A673 (cell line): Measurements from ENCODE around the gene OAS1. TPM values are rescaled to one million over a fixed set of nuclear protein-coding genes. Genes with fewer than 3 reads are reported as not detected.
A peak's percentile ranks its signal among the peaks of the same experiment; 100 is the strongest.

Source experiments
- BruUV-seq: library from RNA; stranded (reverse); fragments of 400-500 nt; replicated peaks from 2 replicates; lab custom pipeline; 2021; lab: Mats Ljungman, UMichigan
- CTCF ChIA-PET: fragments of 300-600 bp; sonication (Branson Sonifier 250); formaldehyde crosslinking; loops from one replicate; lab custom pipeline; 2022; ENCODE audit warnings: antibody characterized with exemption; lab: Charles Lee
- POLR2A ChIA-PET: fragments of 300-600 bp; sonication (Branson Sonifier 250); formaldehyde crosslinking; loops from one replicate; lab custom pipeline; 2022; ENCODE audit warnings: antibody characterized with exemption; ENCODE audit not compliant: low non-redundant PET; lab: Charles Lee
- DNase-seq: peaks from one replicate; pipeline ENCODE4 v3.0.0-alpha.2; 2015; ENCODE audit warnings: low spot score
- H3K27ac ChIP-seq: fragments of 200-600 bp; sonication (generic); 2 replicates; pipeline ENCODE4 v1.5.1; 2016; ENCODE audit warnings: mixed run types, low read depth, mild to moderate bottlenecking, mixed read lengths, antibody characterized with exemption, low read length; ENCODE audit not compliant: poor library complexity, severe bottlenecking
- H3K27me3 ChIP-seq: fragments of 200-600 bp; sonication (generic); replicated peaks from 2 replicates; pipeline ENCODE4 v1.6.1; 2017; ENCODE audit warnings: mixed run types, low read depth, mild to moderate bottlenecking, mixed read lengths, antibody characterized with exemption, low read length; ENCODE audit not compliant: insufficient read depth, poor library complexity
- H3K36me3 ChIP-seq: fragments of 200-600 bp; sonication (generic); 2 replicates; pipeline ENCODE4 v1.6.1; 2016; ENCODE audit warnings: mixed run types, mild to moderate bottlenecking, mixed read lengths, antibody characterized with exemption, low read length; ENCODE audit not compliant: insufficient read depth, poor library complexity, severe bottlenecking
- H3K4me1 ChIP-seq: fragments of 200-600 bp; sonication (generic); 2 replicates; pipeline ENCODE4 v1.6.1; 2017; ENCODE audit warnings: mixed run types, mild to moderate bottlenecking, mixed read lengths, antibody characterized with exemption, low read length; ENCODE audit not compliant: insufficient read depth, poor library complexity, severe bottlenecking
- H3K4me3 ChIP-seq: fragments of 200-600 bp; sonication (generic); 2 replicates; pipeline ENCODE4 v1.5.1; 2016; ENCODE audit warnings: low read depth, mixed run types, mild to moderate bottlenecking, mixed read lengths, low read length; ENCODE audit not compliant: poor library complexity, severe bottlenecking
- H3K9me3 ChIP-seq: fragments of 200-600 bp; sonication (generic); 2 replicates; pipeline ENCODE4 v1.6.1; 2016; ENCODE audit warnings: mixed run types, low read depth, mild to moderate bottlenecking, mixed read lengths, antibody characterized with exemption, low read length; ENCODE audit not compliant: poor library complexity, severe bottlenecking
- CTCF ChIP-seq: fragments of 300-800, 200-600 bp; sonication (generic); conservative IDR thresholded peaks from 2 replicates; pipeline ENCODE4 v1.5.1; 2017; ENCODE audit warnings: low read depth, mild to moderate bottlenecking, antibody characterized with exemption, low read length, moderate library complexity, mixed read lengths
- EZH2 ChIP-seq: fragments of 200-600 bp; sonication (generic); IDR thresholded peaks from 2 replicates; pipeline ENCODE4 v1.6.1; 2017; ENCODE audit warnings: borderline replicate concordance, low read depth, mild to moderate bottlenecking, mixed read lengths, antibody characterized with exemption, low read length; ENCODE audit not compliant: poor library complexity, severe bottlenecking
- intact Hi-C: fragments of 100-400 bp; cut with micrococcal nuclease; formaldehyde crosslinking; loops from one replicate; pipeline ENCODE4 v1.10.0; 2022; ENCODE audit not compliant: unreplicated experiment
- total RNA-seq: library from RNA; stranded (reverse); gene quantifications from 2 replicates; pipeline ENCODE4 v1.2.3, GENCODE V29; 2021

The OAS1 gene
- total RNA-seq, 1 experiment from 2014 or later: 12.4 TPM

DNA sequence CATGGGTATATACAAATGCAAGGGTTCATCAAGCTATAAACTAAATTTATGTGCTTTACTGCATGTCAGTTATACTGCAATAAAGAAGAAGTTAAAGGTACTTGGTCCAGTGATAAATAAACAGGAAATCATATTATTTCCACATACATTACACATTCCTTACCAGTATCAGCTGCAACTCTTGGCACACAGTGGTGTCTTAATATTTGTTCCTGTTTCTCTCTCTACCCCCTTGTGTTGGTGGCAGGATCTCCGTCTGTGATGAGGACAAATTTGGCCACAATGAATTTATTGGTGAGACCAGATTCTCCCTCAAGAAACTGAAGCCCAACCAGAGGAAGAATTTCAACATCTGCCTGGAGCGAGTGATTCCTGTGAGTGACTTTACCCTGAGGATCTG is 19.2 kb upstream of the OAS1 start:
- Histone ChIP-seq H3K36me3 (no peaks in the 10 kb centered on the region), H3K4me3 (no peak overlapping the region), H3K9me3 (no peaks in the 10 kb centered on the region), H3K27ac (no peak overlapping the region), H3K27me3 (no peaks in the 10 kb centered on the region), H3K4me1 (peaks cover 9% of the 10 kb centered on the region)
- CTCF ChIA-PET: no interaction called here
- DNase-seq: peak; percentile 30
- POLR2A ChIA-PET: no interaction called here
- BruUV-seq: no TSS peak
- no peak for TF ChIP-seq CTCF
- no peak for TF ChIP-seq EZH2
- intact Hi-C loops: no loop called here

DNA sequence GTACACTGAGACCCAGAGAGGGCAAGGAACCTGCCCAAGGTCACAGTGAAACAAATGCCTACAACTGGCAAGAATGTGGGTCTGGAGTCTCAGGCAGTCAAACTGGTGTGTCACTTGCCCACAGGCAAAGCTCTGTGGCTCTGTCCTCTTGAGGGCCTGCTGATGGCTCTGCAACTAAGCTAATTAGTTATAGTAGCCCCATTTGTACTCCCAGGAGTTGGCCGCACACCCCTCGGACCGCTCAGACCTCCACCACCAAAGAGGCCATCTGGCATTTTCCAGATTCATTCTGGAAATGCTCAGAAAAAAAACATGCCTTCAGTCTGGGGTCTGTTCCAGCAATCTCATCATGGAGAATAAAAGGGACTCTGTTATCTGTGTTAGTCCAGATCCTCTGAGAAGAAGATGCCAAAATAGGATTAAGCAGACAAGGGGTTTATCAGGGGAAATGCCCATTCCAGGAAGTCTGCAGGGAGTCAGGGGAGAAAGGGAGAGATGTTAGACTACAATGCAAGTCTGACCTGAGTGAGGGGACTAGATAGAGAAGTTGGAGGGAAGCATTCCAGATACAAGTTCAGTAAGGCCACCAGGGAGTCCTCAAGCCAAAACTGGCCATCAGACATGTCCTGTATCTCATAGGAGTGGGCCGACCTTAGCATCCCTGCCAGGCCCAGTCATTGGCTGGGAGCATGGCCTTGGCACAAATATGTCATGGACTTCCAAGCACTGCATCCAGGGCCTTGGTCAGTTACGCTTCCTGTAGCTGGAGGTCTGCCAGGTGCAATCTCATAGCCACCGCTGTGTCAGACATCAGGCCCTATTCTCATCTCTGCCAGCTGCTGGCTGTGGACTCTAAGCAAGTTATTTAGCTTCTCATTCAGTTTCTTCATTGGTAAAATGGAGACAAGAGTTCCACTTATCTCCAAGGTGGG is 15.4 kb upstream of the OAS1 start:
- no peaks in the 10 kb centered on the region for H3K27me3 ChIP-seq
- no peaks in the 10 kb centered on the region for H3K36me3 ChIP-seq
- H3K9me3 ChIP-seq: no peaks in the 10 kb centered on the region
- CTCF ChIA-PET: interaction anchor here (0.7 kb wide), 1 partner anchor 316 kb away, joined by 3 read pairs; no protein-coding TSS in a partner anchor
- DNase-seq: peak; percentile 28
- POLR2A ChIA-PET: no interaction called here
- intact Hi-C loops: no loop called here
- TF ChIP-seq EZH2 (no peak), CTCF (no peak)
- H3K4me1 ChIP-seq: peaks cover 9% of the 10 kb centered on the region
- H3K27ac ChIP-seq: peak overlapping the region; percentile 22
- no peak overlapping the region for H3K4me3 ChIP-seq
- BruUV-seq: no TSS peak

- CTCF ChIA-PET: no interaction called here
- Histone ChIP-seq H3K27me3 (no peaks in the 10 kb centered on the region), H3K36me3 (no peaks in the 10 kb centered on the region), H3K4me3 (no peak overlapping the region), H3K9me3 (no peaks in the 10 kb centered on the region), H3K27ac (no peak overlapping the region), H3K4me1 (peaks cover 9% of the 10 kb centered on the region)
- no TSS peak for BruUV-seq
- no peak for DNase-seq
- intact Hi-C loops: no loop called here
- TF ChIP-seq CTCF (no peak), EZH2 (no peak)
- POLR2A ChIA-PET: no interaction called here
Observed at GRCh38 chr12:112892856-112893255, 13.9 kb upstream of the OAS1 start.
